MCF 10A (cell line): ENCODE data around the gene PHACTR2. TPM values are rescaled to one million over a fixed set of nuclear protein-coding genes. Genes with fewer than 3 reads are reported as not detected.
A peak's percentile ranks its signal among the peaks of the same experiment; 100 is the strongest.

Experiments
- BruUV-seq: library from RNA; stranded (reverse); fragments of 400-500 nt; replicated peaks from 2 replicates; lab custom pipeline; 2021; lab: Mats Ljungman, UMichigan
- CTCF ChIA-PET: fragments of 300-600 bp; sonication (Branson Sonifier 250); formaldehyde crosslinking; extraction: SDS; loops from one replicate; lab custom pipeline; 2021; ENCODE audit warnings: antibody characterized with exemption, inconsistent platforms; lab: Yijun Ruan, JAX
- POLR2A ChIA-PET: fragments of 300-600, 350-650 bp; sonication (Branson Sonifier 250); formaldehyde crosslinking; extraction: SDS; loops from one replicate; lab custom pipeline; 2020; ENCODE audit warnings: antibody characterized with exemption, inconsistent platforms; lab: Yijun Ruan, JAX
- DNase-seq: peaks from one replicate; pipeline ENCODE4 v3.0.0-alpha.2; 2018; ENCODE audit not compliant: unreplicated experiment
- H3K27ac Mint-ChIP-seq: one replicate; pipeline ENCODE4 v1.8.0; 2022; ENCODE audit warnings: mild to moderate bottlenecking, low read depth, mixed read lengths; ENCODE audit not compliant: unreplicated experiment
- H3K27me3 Mint-ChIP-seq: one replicate; pipeline ENCODE4 v1.8.0; 2022; ENCODE audit warnings: mixed read lengths; ENCODE audit not compliant: insufficient read depth, unreplicated experiment
- H3K36me3 Mint-ChIP-seq: one replicate; pipeline ENCODE4 v1.8.0; 2022; ENCODE audit warnings: mild to moderate bottlenecking, moderate library complexity, mixed read lengths; ENCODE audit not compliant: insufficient read depth, unreplicated experiment
- H3K4me1 Mint-ChIP-seq: one replicate; pipeline ENCODE4 v1.8.0; 2022; ENCODE audit warnings: mixed read lengths; ENCODE audit not compliant: insufficient read depth, unreplicated experiment
- H3K4me3 Mint-ChIP-seq: one replicate; pipeline ENCODE4 v1.8.0; 2022; ENCODE audit warnings: mild to moderate bottlenecking, moderate library complexity, mixed read lengths; ENCODE audit not compliant: unreplicated experiment
- H3K9me3 Mint-ChIP-seq: one replicate; pipeline ENCODE4 v1.8.0; 2022; ENCODE audit warnings: mixed read lengths; ENCODE audit not compliant: unreplicated experiment
- CTCF ChIP-seq: fragments of 200-600 bp; IDR thresholded peaks from one replicate; pipeline ENCODE4 v1.8.0; 2022; ENCODE audit warnings: antibody characterized with exemption, mild to moderate bottlenecking; ENCODE audit not compliant: unreplicated experiment
- intact Hi-C: fragments of 100-400 bp; cut with micrococcal nuclease; formaldehyde crosslinking; loops from 2 replicates; pipeline ENCODE4 v1.14.1; 2022
- total RNA-seq: library from RNA; stranded (reverse); gene quantifications from 2 replicates; pipeline ENCODE4 v1.2.3, GENCODE V29; 2022

The PHACTR2 gene
- total RNA-seq, 1 experiment from 2014 or later, result 34.4 TPM

- Mint-ChIP-seq H3K27me3 (no peaks in the 10 kb centered on the region), H3K27ac (peak overlapping the region; percentile 59), H3K9me3 (peaks cover 7% of the 10 kb centered on the region), H3K4me3 (peak overlapping the region; percentile 12), H3K4me1 (peaks cover 36% of the 10 kb centered on the region), H3K36me3 (no peaks in the 10 kb centered on the region)
- no TSS peak for BruUV-seq
- peak; percentile 81 for DNase-seq
- no peak for TF ChIP-seq CTCF
- intact Hi-C loops, result loop anchor here (10.0 kb wide), 1 partner anchor 331 kb away; the partner anchor contains the start of gene PLAGL1
- CTCF ChIA-PET, result interaction anchor here (1.0 kb wide), 1 partner anchor 23 kb away, joined by 3 read pairs; no protein-coding TSS in a partner anchor
- POLR2A ChIA-PET, result interaction anchor here (0.7 to 1.6 kb wide), 5 partner anchors 10 to 334 kb away, joined by 3 to 5 read pairs (median 4); partner anchors contain the start of gene LTV1
These were observed 4.1 kb upstream of the PHACTR2 start for GRCh38 chr6:143673669-143674068.

- intact Hi-C loops, result loop anchor here (5.0 to 10.0 kb wide), 2 partner anchors 97 to 330 kb away; partner anchors contain the start of gene PLAGL1
- ChIA-PET CTCF (interaction anchor here (0.6 kb wide), 3 partner anchors 19 to 771 kb away, joined by 3 to 4 read pairs (median 4); no protein-coding TSS in a partner anchor), POLR2A (interaction anchor here (0.7 to 6.3 kb wide), 8 partner anchors 11 to 333 kb away, joined by 3 to 48 read pairs (median 4); partner anchors contain the start of gene LTV1)
- no peak for DNase-seq
- Mint-ChIP-seq H3K4me3 (peak overlapping the region; percentile 26), H3K27me3 (no peaks in the 10 kb centered on the region), H3K27ac (peak overlapping the region; percentile 59), H3K36me3 (no peaks in the 10 kb centered on the region), H3K9me3 (no peaks in the 10 kb centered on the region), H3K4me1 (peaks cover 44% of the 10 kb centered on the region)
- no peak for TF ChIP-seq CTCF
- BruUV-seq, result no TSS peak
These were observed 3.0 kb upstream of the PHACTR2 start for GRCh38 chr6:143674483-143675381.

GRCh38 chr6:143675382-143675900 lies 2.3 kb upstream of the PHACTR2 start:
- peak overlapping the region; percentile 59 for H3K27ac Mint-ChIP-seq
- intact Hi-C loops, result loop anchor here (5.0 to 10.0 kb wide), 2 partner anchors 98 to 329 kb away; partner anchors contain the start of gene PLAGL1
- no peak for DNase-seq
- BruUV-seq, result no TSS peak
- ChIA-PET POLR2A (interaction anchor here (1.1 to 6.3 kb wide), 5 partner anchors 11 to 225 kb away, joined by 3 to 48 read pairs (median 4); partner anchors contain the start of genes ADAT2, LTV1 and PEX3), CTCF (interaction anchor here (0.6 to 1.1 kb wide), 4 partner anchors 18 to 832 kb away, joined by 3 to 5 read pairs (median 4); no protein-coding TSS in a partner anchor)
- no peaks in the 10 kb centered on the region for H3K36me3 Mint-ChIP-seq
- no peak overlapping the region for H3K4me3 Mint-ChIP-seq
- no peaks in the 10 kb centered on the region for H3K27me3 Mint-ChIP-seq
- peaks cover 46% of the 10 kb centered on the region for H3K4me1 Mint-ChIP-seq
- no peaks in the 10 kb centered on the region for H3K9me3 Mint-ChIP-seq
- no peak for TF ChIP-seq CTCF
